SK-N-DZ (cell line): ENCODE data around the gene AMZ2. TPM values are rescaled to one million over a fixed set of nuclear protein-coding genes. Genes with fewer than 3 reads are reported as not detected.
"Not testable (repeated sequence)": the region's sequence is repeated elsewhere in the genome, so short reads cannot be mapped to it uniquely, and the experiment has no call there.

Source experiments
- DNase-seq: peaks from one replicate; pipeline ENCODE4 v3.0.0-alpha.2; 2015; ENCODE audit warnings: low spot score
- polyA plus RNA-seq, 2 experiments: library from polyadenylated mRNA; depleted of rRNA; stranded (reverse); fragments of >200 nt; gene quantifications; 2 replicates each; pipeline ENCODE4 v1.2.3, GENCODE V29; 2014

AMZ2 gene, protein sequence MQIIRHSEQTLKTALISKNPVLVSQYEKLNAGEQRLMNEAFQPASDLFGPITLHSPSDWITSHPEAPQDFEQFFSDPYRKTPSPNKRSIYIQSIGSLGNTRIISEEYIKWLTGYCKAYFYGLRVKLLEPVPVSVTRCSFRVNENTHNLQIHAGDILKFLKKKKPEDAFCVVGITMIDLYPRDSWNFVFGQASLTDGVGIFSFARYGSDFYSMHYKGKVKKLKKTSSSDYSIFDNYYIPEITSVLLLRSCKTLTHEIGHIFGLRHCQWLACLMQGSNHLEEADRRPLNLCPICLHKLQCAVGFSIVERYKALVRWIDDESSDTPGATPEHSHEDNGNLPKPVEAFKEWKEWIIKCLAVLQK
- 122 and 134 TPM in 2 replicates for polyA plus RNA-seq (2014; cell fraction: cytosol; rRNA removed)
- 113 and 125 TPM in 2 replicates for polyA plus RNA-seq (2014; cell fraction: nucleus; rRNA removed)

DNA sequence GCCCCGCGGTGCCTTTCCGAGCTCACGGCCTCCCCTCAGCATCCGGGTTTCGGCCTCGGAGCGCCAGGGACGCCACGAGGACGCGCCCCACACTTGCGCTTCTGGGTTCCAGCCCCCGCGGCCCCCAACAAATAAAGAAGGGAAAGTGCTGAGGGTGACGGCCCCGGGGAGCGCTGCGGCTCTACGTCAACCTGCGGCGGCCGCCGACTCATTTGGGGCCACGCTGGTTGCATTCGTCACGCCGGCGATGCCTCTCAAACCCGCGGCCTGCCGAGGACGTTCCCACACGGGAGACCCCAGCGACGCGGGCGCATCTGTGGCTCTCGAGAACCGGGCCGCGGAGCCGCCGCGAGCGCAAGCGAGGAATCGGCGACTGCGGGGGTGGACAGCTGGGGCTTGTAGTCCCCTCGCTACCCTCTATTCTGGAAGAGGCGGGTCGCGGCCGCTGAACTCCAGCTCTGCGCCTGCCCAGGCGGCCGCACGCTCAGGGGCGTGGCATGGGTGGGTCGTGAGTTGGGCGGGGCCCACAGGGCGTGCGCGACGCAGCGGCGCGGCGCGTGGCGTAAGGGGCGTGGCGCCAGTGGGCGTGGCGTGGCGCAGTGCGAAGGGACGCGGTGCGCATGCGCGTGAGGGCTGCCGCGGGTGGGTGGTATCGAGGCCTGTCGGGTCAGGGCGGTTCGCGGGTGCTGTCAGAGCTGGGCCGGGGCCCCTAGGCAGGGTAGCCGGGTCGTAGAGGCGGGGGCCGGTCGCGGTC is at the start of gene AMZ2:
AMZ2 (plus strand) TSS at position 599 of the 754 bp plus-strand sequence. CDS start 2,145 bp downstream, outside the sequence.
- peak; percentile 96 for DNase-seq

DNA sequence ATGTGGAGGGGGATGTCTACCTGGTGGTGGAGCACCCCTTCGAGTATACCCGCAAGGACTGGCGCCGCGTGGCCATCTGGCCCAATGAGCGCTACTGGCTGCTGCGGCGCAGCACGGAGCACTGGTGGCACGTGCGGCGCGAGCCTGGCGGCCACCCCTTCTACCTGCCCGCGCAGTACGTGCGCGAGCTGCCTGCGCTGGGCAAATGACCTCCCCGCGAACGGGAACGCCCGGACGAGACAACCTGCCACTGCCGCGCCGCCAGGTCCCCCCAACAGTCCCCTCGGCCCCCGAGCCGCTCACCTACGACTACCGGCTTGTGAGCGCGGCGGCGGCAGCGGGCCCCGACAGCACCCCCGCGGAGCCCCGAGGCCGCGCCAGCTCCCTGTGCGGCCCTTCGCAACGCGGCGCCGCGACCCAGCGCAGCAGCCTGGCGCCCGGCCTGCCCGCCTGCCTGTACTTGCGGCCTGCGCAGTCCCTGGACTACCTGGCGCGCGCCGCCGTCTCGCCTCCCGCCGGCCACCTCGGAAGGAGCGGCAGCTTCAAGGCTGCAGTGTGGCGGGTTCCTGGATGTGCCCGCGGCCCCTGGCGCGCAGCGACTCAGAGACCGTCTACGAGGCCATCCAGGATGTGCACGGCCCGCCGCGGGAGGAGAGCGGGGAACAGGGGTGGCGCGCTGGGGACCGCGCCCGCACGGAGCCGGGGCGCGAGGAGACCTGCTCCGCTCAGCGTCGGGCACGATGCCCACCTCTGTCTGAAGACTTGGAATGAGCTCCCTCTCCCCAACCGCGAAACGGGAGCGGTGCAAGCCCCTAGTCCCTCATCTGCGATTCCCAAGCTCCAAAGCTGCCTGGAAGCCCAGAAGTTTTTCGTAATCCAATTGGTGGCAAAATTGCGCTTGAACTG is 48.7 kb upstream of the AMZ2 start:
- no peak for DNase-seq

DNA sequence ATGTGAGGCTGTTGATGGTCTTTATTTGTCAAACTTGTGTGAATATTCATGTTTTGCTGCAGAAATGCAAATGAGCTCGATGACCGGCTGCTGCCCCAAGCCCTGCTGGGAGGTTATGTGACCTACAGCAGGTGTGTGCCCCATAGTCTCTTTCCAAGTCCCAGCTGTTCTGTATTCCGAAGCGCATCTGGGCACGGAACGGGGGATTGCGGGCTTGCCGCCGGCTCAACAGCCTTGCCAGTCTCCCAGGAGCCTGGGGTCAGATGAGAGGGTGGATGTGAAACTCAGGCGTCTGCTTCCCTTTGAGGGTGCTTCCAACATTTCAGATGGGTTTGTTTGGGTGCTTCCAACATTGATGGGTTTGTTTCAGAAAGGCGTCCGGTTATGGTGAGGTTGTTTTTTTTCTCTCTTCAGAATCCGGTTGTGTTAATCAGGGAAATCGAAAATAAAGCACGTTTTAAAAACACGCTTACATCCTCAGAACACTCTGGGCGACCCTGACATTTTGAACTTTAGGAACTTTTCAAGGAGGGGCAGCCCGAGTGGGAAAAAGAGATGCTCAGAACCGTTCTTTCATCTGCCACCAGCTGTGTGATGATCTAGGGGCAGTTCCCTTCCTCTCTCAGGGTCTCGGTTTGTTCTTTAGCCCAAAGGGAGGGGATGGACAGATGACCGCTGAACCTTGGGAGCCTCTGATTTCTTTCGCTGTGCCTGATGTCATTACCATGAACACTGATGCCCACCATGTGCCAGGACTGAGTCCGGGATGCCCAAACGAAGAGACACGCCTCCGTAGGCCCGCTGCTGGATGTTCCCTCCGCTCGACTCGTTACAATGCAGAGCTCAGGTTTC is 47.8 kb upstream of the AMZ2 start:
- DNase-seq, result no peak

DNA sequence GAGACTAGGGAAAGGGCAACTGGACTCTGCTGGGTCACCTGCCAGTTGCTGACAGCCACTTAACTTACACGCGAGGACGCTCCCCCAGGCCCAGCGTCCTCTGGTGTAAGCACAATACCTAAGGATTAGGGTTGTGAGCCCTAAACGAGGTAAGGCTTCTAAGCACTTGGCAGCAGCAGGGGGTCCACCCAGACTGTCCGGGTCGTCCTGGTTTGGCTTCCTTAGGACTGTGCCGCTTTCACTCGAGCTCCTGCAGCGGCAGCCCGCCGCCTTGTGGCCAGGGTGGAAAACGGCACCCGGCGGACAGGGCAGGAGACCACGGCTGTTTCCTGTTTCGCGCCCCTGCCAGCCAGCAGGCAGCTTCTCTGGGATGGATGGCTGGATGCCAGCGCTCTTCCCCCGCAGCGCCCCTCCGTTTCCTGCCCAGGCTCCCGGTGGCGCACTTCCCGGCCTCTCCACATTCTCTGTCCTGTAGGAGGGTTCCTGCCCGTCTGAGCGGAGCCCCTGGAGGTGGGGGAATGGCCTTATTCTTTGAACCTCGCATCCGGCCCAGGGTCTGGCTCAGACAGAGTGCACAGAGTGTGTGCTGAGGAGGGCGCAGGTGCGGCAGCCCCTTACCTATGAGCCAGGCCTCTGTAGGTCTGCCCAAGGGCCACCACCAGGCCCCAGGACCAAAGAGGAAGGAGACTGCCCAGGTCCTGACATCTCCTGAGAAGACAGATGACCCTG is 47.0 kb upstream of the AMZ2 start:
- peak; percentile 78 for DNase-seq

DNA sequence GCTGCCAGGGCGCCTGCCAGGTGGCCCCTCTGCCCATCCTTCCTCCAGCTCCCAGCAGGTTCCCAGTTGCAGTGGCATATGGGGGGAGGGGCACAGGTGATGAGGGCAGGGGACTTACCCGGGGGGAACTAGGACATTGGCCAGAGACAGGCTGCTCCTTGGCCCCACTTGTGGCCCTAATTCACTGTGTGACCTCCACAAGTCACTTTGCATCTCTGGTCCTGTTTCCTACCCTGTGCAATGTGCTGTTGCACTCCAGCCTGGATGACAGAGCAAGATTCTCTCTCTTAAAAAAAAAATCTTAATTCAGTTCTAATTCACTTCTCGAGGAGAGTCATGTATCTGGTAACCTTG is 46.4 kb upstream of the AMZ2 start:
- DNase-seq, result not testable (repeated sequence)

DNA sequence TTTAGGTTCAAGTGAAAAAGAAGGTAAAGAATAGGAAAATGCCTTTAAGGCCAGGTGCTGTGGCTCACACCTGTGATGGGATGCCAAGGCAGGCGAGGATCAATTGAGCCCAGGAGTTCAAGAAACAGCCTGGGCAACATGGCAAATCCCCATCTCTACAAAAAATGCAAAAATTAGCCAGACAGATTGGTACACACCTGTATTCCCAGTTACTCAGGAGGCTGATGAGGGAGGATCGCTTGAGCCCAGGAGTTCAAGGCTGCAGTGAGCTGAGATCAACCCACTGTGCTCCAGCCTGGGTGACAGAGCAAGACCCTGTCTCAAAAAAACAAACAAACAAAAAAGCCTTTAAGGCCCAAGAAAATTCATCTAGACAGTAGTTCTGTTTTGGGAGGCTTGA is 45.5 kb upstream of the AMZ2 start:
- not testable (repeated sequence) for DNase-seq

DNA sequence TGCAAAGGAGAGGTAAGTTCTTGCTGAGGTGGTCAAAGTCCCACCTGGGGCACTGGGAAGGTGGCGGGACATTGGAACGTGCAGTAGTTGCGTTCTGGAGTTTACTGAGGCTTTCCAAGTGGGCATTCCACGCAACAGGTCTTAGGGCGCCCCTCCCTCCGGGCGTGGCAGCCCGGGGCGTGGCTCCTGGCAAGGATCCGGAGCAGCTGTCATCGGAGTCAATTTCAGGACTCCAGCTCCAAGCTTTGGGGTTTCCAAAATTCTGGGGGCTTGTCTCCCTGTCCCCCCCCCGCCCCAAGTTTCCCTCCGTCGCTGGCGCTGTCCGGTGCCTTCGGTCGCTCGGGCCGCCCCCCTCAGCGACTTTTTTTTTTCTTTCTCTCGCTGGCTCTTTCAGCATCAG is 43.1 kb upstream of the AMZ2 start:
- DNase-seq, result no peak

DNA sequence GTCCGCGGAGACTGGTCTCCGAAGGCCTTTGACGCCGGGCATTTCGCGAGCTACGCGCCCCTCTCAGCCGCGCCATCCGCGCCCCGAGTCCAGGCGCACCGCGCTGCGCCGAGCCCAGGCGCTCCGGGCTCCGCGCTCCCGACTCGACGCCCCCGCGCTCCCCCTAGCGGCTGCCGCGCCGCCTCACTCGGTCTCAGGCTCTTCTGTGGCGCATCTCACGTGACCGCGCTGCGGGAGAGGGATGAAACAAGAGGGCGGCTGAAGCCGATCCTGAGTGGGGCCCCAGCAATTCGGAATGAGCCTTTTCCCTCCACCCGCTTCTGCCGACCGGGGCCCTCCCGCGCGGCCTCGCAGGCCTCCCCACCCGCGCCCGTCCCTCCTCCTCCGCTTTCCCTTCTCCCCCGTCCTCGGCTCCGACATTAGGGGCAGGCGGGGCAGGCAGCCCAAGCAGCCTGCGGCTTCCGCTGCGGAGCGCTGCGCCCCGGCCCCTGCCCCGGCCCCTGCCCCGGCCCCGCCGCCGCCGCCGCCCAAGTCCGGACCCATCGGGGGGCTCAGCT is 42.5 kb upstream of the AMZ2 start:
- DNase-seq, result peak; percentile 91

DNA sequence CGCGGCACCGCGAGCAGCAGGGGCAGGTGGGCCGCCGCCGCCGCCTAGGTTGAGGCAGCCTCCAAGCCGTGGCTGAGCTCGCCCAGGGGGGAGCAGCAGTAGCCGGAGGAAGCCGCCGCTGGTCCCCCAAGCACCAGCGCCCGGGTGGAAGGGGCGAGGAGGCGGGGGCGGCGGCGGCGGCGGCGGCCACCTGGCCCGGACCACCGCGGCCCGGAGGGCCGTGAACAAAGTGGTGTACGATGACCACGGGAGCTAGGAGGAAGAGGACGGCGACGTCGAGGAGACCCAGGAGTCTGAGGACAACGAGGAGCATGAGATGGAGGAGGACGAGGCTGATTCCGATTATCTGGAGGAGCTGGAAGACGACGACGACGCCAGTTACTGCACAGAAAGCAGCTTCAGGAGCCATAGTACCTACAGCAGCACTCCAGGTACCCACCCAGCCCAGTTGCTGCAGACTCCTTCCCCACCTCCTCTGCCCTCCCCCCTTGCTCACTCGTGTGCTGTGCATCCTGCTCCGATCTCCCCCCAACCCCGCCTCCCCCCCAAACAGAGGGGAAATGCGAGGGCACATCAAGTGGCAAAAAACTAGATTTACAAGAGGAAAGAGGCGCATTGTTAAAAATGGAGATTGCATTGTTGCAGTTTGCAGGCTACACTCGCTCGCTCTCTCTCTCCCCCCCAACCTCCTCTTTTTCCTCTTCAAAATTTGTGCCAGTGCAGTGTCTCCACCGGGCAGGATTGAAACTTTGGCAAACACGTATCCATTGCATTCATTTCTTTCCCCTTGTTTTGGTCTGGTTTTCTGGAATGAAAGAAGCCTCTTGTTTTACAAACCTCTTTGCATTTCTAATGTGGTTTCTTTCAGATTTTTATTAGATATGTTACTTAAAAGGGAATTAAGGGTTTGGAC is 41.8 kb upstream of the AMZ2 start:
- peak; percentile 43 for DNase-seq

DNA sequence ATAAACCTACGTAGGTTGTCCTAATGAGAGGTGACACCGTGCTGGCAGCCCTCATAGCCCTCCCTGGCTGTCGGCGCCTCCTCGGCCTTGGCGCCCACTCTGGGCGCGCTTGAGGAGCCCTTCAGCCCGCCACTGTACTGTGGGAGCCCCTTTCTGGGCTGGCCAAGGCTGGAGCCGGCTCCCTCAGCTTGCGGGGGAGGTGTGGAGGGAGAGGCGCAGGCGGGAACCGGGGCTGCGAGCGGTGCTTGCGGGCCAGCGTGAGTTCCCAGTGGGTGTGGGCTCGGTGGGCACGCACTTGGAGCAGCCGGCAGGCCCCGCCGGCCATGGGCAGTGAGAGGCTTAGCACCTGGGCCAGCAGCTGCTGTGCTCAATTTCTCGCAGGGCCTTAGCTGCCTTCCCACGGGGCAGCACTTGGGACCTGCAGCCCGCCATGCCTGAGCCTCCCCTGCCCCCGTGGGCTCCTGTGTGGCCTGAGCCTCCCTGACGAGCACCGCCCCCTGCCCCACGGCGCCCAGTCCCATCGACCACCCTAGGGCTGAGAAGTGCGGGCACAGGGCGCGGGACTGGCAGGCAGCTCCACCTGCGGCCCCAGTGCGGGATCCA is 40.1 kb upstream of the AMZ2 start:
- DNase-seq, result no peak

DNA sequence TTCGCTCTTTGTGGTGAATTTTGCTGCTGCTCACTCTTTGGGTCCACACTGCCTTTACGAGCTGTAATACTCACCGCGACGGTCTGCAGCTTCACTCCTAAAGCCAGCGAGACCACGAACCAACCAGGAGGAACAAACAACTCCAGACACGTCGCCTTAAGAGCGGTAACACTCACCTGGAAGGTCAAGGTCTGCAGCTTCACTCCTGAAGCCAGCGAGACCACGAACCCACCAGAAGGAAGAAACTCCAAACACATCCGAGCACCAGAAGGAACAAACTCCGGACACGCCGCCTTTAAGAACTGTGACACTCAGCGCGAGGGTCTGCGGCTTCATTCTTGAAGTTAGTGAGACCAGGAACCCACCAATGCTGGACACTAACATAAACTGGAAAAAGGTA is 39.2 kb upstream of the AMZ2 start:
- not testable (repeated sequence) for DNase-seq

DNA sequence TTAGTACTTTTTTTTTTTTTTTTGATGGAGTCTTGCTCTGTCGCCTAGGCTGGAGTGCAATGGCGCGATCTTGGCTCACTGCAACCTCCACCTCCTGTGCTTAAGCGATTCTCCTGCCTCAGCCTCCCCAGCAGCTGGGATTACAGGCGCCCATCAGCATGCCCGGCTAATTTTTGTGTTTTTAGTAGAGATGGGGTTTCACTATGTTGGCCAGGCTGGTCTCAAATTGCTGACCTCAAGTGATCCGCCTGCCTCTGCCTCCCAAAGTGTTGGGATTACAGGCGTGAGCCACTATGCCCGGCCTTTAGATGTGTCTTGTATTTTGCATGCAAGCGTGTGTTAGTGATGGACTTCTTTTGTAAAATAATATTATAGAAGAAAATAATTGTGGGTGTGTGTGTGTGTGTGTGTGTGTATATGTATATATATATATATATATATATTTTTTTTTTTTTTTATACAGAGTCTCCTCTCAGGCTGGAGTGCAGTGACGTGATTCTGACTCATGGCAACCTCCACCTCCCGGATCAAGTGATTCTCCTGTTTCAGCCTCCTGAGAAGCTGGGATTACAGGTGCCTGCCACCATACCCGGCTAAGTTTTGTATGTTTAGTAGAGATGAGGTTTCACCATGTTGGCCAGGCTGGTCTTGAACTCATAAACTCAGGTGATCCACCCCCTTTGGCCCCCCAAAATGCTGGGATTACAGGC is 38.5 kb upstream of the AMZ2 start:
- DNase-seq, result not testable (repeated sequence)

DNA sequence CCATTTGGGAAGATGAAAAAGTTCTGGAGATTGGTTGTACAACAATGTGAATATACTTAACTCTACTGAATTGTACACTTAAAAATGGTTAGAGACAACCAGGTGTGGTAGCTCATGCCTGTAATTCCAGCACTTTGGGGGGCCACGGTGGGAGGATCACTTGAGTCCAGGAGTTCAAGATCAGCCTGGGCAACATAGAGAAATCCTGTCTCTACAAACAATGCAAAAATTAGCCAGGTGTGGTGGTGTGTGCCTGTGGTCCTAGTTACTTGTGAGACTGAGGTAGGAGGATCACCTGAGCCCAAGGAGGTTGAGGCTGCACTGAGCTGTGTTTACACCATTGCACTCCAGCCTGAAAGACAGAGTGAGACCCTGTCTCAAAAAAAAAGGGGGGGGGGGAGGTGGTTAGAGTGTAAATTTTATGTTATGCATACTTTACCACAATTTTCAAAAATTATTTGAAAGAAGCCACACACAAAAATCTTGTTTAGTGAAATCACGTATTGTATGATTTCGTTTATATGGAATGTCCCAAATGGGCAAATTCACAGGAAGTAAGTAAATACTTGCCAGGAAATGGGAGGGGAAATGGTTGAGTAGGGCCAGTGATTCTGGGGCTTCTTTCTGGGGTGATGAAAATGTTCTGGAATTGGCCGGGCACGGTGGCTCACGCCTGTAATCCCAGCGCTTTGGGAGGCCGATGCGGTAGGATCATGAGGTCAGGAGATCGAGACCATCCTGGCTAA is 37.1 kb upstream of the AMZ2 start:
- DNase-seq, result no peak

DNA sequence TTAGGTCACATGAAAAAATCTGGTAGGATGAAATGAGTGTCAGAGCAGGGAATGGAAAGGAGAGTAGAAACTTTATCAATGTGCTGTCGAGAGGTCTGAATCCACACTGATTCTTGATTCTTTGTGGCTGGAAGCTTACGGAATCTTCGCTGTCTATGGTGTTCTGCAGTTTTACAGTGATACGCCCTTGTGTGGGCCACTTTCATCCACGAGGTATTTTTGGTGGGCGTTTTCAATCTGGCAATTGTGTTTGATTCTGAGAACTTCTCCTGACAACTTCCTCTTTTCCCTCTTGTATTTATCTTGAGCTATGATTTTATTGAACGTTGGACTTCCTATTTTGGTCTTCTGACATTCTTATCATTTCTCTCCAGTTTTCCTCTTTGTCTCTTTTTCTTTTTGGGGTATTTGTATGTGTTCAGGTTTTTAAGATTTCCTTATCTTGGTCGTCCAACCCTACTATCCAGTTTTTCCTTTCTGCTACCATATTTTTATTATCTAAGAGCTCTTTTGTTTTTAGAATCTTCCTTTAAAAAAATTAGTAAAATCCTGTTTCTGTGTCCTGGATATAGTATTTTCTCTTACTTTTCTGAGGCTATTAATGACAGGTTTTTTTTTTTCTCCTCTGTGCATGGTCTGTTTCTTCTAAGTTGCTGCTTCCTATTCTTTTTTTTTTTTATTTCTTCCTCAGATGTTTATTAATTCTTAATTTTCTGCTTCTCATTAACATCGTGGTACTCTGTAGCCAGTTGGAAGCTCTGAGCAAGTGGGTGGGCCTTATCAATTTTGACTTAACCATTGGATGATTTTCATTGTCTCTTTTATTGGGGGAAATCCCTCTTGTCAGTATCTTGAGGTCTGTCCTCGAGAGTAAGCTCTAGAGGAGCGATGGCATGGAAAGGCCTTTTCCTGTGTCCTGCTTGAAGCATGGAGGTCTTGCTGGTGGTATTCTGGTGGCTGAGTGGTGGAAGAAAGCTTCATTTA is 34.1 kb upstream of the AMZ2 start:
- not testable (repeated sequence) for DNase-seq

DNA sequence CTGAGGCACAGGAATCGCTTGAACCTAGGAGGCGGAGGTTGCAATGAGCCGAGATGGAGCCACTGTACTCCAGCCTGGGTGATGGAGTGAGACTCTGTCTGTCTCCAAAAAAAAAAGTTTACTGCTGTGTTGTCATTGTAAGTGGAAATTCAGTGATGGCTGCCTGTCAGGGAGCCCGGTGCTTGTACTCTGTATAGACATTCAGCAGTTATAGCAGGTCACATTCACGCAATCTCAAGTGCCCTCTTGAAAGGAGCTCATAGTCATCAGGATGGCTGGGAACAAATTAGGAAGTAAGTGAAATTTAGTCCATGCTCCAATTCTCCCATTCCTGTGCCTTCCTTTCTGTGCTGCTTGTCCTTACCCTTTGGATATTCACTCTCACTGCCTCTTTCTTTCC is 32.4 kb upstream of the AMZ2 start:
- DNase-seq, result not testable (repeated sequence)

DNA sequence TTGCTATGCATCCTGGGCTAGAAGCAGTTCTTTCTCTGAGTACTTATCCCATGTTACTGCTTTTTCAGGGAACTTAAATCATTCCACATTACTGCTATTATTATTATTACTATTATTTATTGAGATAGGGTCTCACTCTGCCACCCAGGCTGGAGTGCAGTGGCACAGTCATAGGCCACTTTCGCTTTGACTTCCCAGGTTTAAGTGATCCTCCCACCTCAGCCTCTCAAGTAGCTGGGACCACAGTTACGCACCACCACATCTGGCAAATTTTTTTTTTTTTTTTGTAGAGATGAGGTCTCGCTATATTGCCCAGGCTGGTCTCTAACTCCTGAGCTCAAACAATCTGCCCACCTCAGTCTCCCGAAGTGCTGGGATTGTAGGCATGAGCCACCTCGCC is 28.4 kb upstream of the AMZ2 start:
- not testable (repeated sequence) for DNase-seq
